Measurements from ENCODE around the gene MID1.

DNA sequence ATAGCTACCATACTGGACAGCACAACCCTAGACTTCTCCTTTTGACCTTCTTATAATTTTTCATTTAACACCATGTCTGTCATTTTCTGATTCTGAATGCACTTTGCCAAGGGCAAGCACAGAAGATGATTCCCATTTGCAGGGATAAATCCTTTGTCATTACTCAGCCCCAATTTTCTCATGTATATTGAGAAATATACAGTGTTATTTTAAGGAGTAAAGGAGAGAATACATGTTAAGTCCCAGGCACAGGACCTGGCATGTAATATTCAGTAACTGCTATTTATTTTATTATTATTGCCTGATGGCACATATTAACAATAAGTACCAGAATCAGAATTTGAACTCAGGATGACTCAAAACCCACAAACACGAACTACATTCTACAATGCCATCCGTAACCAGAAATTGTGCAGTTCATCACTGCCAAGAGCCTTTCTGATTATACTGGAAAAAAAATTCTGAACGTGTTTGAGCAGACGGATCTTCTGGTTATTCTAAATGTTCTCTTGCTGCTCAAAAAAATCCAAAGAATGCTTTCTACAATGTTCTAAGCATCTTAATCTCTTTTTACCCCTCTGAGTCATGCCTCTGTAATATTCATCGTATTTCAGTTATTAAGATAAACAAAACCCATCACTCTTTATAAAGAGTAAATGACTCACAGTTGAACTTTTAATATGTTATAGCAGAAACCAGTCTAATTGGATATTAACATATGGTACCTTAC lies 170.0 kb downstream of the MID1 start:
- TF ChIP-seq POLR2A (IDR thresholded peaks at IDR 0.05; ENCODE audit: low read length) = no peak
- TF ChIP-seq GATA1 (IDR thresholded peaks at IDR 0.05; ENCODE audit: low read depth, low read length) = no peak

Data from erythroblast (primary cell).